ENCODE results near the gene TMEM38A.
"Not testable (repeated sequence)": the region's sequence is repeated elsewhere in the genome, so short reads cannot be mapped to it uniquely, and the experiment has no call there.

TMEM38A gene

DNA sequence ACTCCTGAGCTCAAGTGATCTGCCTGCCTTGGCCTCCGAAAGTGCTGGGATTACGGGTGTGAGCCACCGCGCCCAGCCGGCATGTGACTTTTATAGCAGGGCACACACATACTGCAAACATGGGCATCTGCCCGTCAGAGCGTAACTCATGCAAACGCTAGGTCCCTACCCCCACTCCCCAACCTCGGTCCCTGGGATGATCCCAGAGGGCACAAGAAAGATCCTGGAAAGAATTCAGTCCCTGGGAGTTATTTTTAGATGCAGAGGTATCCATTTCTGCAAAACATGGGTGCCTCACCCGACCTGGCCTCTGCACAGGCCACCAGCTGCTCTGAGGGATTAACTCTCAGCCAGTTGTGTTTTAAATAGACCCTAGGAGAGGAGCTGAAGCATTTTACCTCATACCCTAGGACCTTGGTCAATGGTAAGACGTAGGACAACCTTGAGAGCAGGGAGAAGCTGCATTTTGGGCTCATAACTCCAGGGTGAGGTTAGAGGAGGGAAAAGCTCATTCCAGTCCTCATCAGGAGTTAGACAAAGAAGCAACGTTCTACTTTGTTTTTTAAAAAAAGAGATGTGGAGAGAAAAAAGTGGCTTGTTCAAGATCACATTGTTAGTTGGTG is 10.8 kb downstream of the TMEM38A start:
- H3K4me3 Mint-ChIP-seq = no peak overlapping the region
- no peaks in the 10 kb centered on the region for H3K9me3 Mint-ChIP-seq
- no peaks in the 10 kb centered on the region for H3K4me1 Mint-ChIP-seq (ENCODE audit: low read depth)
- no peaks in the 10 kb centered on the region for H3K36me3 Mint-ChIP-seq (ENCODE audit: low read depth)
- H3K27me3 Mint-ChIP-seq (ENCODE audit: low read depth) = no peaks in the 10 kb centered on the region
- DNase-seq (ENCODE audit: low spot score) = no peak
- no peak overlapping the region for H3K27ac Mint-ChIP-seq

DNA sequence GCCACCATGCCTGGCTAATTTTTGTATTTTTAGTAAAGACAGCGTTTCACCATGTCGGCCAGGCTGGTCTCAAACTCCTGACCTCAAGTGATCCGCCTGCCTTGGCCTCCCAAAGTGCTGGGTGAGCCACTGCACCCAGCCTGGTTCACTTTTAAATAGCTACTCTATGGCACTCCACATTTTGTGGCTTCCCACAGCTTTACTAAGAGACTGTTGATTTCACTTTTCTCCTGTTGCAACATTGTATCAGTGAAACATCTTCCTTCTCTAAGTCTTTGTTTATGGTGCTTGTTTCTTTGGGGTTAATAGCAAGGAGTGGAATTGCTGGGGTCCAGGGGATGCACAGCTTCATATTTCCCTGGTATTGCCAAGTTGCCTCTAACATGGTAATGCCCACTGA is 12.3 kb downstream of the TMEM38A start:
- Mint-ChIP-seq H3K4me3 (no peak overlapping the region), H3K27me3 (ENCODE audit: low read depth) (no peaks in the 10 kb centered on the region), H3K9me3 (no peaks in the 10 kb centered on the region), H3K36me3 (ENCODE audit: low read depth) (no peaks in the 10 kb centered on the region), H3K4me1 (ENCODE audit: low read depth) (no peaks in the 10 kb centered on the region), H3K27ac (no peak overlapping the region)
- DNase-seq (ENCODE audit: low spot score) = no peak

DNA sequence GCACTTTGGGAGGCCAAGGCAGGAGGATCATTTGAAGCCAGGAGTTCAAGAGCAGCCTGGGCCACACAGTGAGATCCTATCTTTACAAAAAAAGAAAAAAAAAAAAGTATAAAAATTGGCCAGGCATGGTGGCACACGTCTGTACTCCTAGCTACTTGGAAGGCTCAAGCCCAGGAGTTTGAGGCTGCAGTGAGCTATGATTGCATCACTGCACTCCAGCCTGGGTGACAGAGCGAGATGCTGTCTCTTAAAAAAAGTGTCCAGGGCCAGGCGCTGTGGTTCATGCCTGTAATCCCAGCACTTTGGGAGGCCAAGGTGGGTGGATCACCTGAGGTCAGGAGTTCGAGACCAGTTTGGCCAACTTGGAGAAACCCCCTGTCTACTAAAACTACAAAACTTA is 12.9 kb downstream of the TMEM38A start:
- not testable (repeated sequence) for H3K4me3 Mint-ChIP-seq; H3K27ac Mint-ChIP-seq; H3K27me3 Mint-ChIP-seq (ENCODE audit: low read depth); H3K9me3 Mint-ChIP-seq; DNase-seq (ENCODE audit: low spot score); H3K4me1 Mint-ChIP-seq (ENCODE audit: low read depth); H3K36me3 Mint-ChIP-seq (ENCODE audit: low read depth)

DNA sequence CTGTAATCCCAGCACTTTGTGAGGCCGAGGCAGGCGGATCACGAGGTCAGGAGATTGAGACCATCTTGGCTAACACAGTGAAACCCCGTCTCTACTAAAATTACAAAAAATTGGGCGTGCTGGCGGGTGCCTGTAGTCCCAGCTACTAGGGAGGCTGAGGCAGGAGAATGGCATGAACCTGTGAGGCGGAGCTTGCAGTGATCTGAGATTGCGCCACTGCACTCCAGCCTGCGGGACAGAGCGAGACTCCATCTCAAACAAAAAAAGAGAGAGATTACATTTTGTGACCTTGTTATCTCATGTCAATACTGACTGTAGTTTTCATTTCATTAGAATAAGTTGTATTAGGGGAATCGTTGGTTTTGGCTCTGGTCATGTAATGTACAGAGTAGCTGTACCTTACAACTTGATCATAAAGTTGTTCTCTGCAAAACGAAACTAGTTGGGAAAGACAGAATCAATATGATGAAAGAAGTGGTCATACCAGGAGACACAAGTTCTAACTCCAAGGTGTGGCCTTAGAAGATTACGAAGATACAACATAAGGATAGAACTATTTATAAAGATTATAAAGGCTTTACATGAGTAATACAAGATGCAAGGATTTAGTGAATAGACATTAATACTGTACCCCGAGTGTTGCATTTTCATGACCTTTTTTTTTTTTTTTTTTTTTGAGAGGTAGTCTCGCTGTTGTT is 15.3 kb downstream of the TMEM38A start:
- Mint-ChIP-seq H3K9me3 (no peaks in the 10 kb centered on the region), H3K4me1 (ENCODE audit: low read depth) (no peaks in the 10 kb centered on the region), H3K4me3 (no peak overlapping the region), H3K36me3 (ENCODE audit: low read depth) (peaks cover 4% of the 10 kb centered on the region), H3K27ac (no peak overlapping the region), H3K27me3 (ENCODE audit: low read depth) (no peaks in the 10 kb centered on the region)
- DNase-seq (ENCODE audit: low spot score) = no peak

DNA sequence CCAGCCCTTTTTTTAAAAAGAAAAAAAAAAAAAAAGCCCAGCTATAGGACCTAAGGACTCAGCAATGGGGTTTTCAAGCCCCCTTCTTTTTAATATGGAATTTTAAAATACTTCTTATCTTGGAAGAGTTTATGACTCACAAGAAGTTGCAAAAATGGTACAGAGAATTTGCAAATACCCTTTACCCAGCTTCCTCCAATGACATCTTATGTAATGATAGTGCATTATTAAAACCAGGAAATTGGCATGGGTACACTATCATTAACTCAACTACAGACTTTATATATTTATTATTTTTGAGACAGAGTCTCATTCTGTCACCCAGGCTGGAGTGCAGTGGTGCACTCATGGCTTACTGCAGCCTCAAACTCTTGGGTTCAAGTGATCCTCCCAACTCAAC is 16.1 kb downstream of the TMEM38A start:
- H3K27ac Mint-ChIP-seq = no peak overlapping the region
- H3K27me3 Mint-ChIP-seq (ENCODE audit: low read depth) = no peaks in the 10 kb centered on the region
- H3K4me3 Mint-ChIP-seq = no peak overlapping the region
- H3K36me3 Mint-ChIP-seq (ENCODE audit: low read depth) = peaks cover 7% of the 10 kb centered on the region
- H3K9me3 Mint-ChIP-seq = no peaks in the 10 kb centered on the region
- no peak for DNase-seq (ENCODE audit: low spot score)
- H3K4me1 Mint-ChIP-seq (ENCODE audit: low read depth) = no peaks in the 10 kb centered on the region

DNA sequence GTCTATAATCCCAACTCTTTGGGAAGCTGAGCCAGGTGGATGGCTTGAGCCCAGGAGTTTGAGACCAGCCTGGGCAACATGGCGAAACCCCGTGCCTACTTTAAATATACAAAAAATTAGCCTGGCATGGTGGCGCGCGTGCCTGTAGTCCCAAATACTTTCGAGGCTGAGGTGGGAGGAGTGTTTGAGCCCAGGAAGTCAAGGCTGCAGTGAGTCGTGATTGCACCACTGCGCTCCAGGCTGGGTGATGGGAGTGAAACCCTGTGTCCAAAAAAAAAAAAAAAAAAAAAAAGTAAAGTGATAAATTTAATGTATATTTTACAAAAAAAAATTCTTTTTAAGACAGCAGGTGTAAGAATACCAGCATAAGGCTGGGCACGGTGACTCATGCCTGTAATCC is 17.6 kb downstream of the TMEM38A start:
- H3K36me3 Mint-ChIP-seq (ENCODE audit: low read depth) = peaks cover 7% of the 10 kb centered on the region
- no peaks in the 10 kb centered on the region for H3K9me3 Mint-ChIP-seq
- H3K4me3 Mint-ChIP-seq = no peak overlapping the region
- DNase-seq (ENCODE audit: low spot score) = no peak
- no peaks in the 10 kb centered on the region for H3K4me1 Mint-ChIP-seq (ENCODE audit: low read depth)
- H3K27ac Mint-ChIP-seq = no peak overlapping the region
- no peaks in the 10 kb centered on the region for H3K27me3 Mint-ChIP-seq (ENCODE audit: low read depth)

DNA sequence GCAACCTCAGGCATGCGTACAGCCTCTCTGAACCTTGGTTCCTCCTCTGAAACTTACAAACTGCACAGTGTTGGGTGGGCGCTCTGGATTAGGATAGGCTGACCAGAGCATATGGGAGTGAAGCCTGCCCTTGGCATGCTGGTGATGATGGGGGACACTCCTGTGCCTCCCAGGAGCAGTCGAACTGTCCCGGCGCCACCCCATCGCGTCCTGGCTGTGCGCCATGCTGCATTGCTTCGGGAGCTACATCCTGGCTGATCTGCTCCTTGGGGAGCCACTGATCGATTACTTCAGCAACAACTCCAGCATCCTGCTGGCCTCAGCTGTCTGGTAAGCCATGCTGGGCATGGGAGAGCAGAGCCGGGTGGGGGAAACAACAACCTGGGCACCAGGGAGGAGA is 18.9 kb downstream of the TMEM38A start:
- DNase-seq (ENCODE audit: low spot score) = no peak
- Mint-ChIP-seq H3K36me3 (ENCODE audit: low read depth) (peaks cover 7% of the 10 kb centered on the region), H3K9me3 (no peaks in the 10 kb centered on the region), H3K27me3 (ENCODE audit: low read depth) (no peaks in the 10 kb centered on the region), H3K27ac (no peak overlapping the region), H3K4me3 (no peak overlapping the region), H3K4me1 (ENCODE audit: low read depth) (no peaks in the 10 kb centered on the region)

DNA sequence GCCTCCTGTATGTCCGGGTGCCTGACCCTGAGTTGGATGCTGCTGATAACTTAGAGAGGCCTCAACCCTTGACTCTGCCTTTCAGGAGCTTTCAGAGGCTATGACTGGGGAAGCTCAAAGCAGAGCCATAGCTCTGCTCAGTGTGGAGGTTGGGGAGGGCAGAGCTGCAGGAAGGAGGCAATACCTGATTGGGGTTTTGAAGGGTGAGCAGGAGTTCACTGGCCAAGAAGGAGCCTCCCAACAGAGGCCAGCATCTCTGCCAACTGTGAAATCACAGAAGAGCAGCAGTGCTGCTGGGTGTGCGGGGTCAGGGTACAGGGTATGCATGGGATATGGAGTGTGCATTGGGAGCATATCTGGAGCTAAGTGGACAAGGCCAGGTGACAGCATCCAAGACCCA is 21.6 kb downstream of the TMEM38A start:
- H3K27me3 Mint-ChIP-seq (ENCODE audit: low read depth) = no peaks in the 10 kb centered on the region
- no peak for DNase-seq (ENCODE audit: low spot score)
- no peaks in the 10 kb centered on the region for H3K4me1 Mint-ChIP-seq (ENCODE audit: low read depth)
- peaks cover 7% of the 10 kb centered on the region for H3K36me3 Mint-ChIP-seq (ENCODE audit: low read depth)
- no peaks in the 10 kb centered on the region for H3K9me3 Mint-ChIP-seq
- H3K27ac Mint-ChIP-seq = no peak overlapping the region
- no peak overlapping the region for H3K4me3 Mint-ChIP-seq

DNA sequence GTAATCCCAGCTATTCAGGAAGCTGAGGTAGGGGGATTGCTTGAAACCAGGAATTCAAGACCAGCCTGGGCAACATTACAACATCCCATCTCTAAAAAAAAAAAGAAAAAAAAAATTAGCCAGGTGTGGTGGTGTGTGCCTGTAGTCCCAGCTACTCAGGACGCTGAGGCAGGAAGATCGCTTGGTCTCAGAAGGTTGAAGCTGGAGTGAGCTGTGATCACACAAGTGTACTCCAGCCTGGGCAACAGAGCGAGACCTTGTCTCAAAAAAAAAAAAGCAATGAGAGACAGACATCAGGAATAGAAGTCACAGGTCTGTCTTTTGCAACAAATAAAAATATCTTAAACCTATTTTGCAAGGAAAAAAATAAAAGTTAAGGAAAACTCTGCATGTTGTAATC is 23.3 kb downstream of the TMEM38A start:
- no peak for DNase-seq (ENCODE audit: low spot score)
- Mint-ChIP-seq H3K27ac (no peak overlapping the region), H3K27me3 (ENCODE audit: low read depth) (no peaks in the 10 kb centered on the region), H3K9me3 (no peaks in the 10 kb centered on the region), H3K36me3 (ENCODE audit: low read depth) (peaks cover 7% of the 10 kb centered on the region), H3K4me3 (no peak overlapping the region), H3K4me1 (ENCODE audit: low read depth) (no peaks in the 10 kb centered on the region)

DNA sequence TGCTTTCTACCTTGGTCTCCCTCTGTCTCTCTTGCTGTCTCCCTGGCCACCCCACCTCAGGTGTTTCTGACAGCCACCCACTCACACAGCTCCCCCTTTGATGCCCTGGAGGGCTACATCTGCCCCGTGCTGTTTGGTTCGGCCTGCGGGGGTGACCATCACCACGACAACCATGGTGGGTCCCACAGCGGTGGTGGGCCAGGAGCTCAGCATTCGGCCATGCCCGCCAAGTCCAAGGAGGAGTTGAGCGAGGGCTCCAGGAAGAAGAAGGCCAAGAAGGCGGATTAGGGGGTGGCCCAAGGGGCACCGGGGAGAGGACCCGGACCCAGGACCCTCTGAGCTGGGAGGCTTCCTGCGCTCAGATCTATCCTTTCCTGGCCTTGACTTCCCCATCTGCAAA is 27.1 kb downstream of the TMEM38A start:
- Mint-ChIP-seq H3K4me1 (ENCODE audit: low read depth) (no peaks in the 10 kb centered on the region), H3K9me3 (no peaks in the 10 kb centered on the region), H3K36me3 (ENCODE audit: low read depth) (no peaks in the 10 kb centered on the region), H3K27me3 (ENCODE audit: low read depth) (no peaks in the 10 kb centered on the region), H3K4me3 (no peak overlapping the region), H3K27ac (no peak overlapping the region)
- DNase-seq (ENCODE audit: low spot score) = no peak

DNA sequence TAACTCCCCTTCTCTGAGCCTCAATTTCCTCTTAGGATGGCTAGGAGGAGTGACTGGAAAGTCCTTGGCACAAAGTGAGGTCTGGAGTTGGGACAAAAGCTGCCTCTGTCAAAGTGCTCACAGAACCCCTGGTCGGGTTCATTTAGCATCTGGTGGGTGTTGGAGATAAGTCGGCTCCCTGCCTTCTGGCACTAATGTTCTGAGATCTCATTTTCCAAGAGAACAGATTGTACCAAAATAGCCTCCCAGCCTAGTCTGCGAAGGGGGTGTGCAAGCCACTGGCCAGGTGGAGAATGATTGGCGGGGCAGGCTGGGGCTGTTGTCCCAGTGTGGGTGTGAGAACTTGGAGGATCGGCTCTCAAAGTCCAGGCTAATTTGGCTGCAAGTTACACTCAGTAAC is 38.0 kb downstream of the TMEM38A start:
- Mint-ChIP-seq H3K4me1 (ENCODE audit: low read depth) (no peaks in the 10 kb centered on the region), H3K36me3 (ENCODE audit: low read depth) (no peaks in the 10 kb centered on the region), H3K9me3 (no peaks in the 10 kb centered on the region), H3K4me3 (no peak overlapping the region), H3K27me3 (ENCODE audit: low read depth) (no peaks in the 10 kb centered on the region), H3K27ac (no peak overlapping the region)
- no peak for DNase-seq (ENCODE audit: low spot score)

DNA sequence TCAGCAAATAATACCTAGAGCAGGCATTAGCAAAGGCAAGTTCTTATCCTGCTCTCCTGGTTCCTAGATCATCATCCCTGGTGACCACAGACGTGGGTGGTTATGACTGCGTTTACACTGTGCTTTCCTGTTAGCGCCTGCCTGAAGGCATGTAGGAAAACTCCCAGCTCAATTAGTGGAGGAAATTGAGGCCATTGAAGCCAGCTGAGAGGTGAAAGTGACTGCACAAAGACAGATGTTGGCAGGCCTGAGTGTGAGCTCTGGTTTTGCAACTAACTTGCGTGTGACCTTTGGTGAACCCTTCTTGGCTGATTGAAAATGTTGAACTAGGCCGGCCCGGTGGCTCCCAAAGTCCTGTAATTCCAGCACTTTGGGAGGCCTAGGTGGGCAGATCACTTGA is 41.2 kb downstream of the TMEM38A start:
- Mint-ChIP-seq H3K4me1 (ENCODE audit: low read depth) (no peaks in the 10 kb centered on the region), H3K4me3 (no peak overlapping the region), H3K27me3 (ENCODE audit: low read depth) (no peaks in the 10 kb centered on the region), H3K36me3 (ENCODE audit: low read depth) (no peaks in the 10 kb centered on the region), H3K27ac (no peak overlapping the region), H3K9me3 (no peaks in the 10 kb centered on the region)
- DNase-seq (ENCODE audit: low spot score) = no peak

DNA sequence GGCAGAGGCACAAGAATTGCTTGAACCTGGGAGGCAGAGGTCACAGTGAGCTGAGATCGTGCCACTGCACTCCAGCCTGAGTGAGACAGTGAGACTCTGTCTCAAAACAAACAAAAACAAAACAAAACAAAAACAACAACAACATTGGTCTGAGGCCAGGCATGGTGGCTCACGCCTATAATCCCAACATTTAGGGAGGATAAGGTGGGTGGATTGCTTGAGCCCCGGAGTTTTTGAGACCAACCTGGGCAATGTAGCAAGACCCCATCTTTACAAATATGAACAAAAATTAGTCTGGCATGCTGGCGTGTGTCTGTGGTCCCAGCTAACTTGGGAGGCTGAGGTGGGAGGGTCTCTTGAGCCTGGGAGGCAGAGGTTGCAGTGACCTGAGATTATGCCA is 42.7 kb downstream of the TMEM38A start:
- no peak overlapping the region for H3K4me3 Mint-ChIP-seq
- H3K4me1 Mint-ChIP-seq (ENCODE audit: low read depth) = no peaks in the 10 kb centered on the region
- H3K36me3 Mint-ChIP-seq (ENCODE audit: low read depth) = no peaks in the 10 kb centered on the region
- no peaks in the 10 kb centered on the region for H3K27me3 Mint-ChIP-seq (ENCODE audit: low read depth)
- H3K27ac Mint-ChIP-seq = no peak overlapping the region
- no peak for DNase-seq (ENCODE audit: low spot score)
- H3K9me3 Mint-ChIP-seq = no peaks in the 10 kb centered on the region

DNA sequence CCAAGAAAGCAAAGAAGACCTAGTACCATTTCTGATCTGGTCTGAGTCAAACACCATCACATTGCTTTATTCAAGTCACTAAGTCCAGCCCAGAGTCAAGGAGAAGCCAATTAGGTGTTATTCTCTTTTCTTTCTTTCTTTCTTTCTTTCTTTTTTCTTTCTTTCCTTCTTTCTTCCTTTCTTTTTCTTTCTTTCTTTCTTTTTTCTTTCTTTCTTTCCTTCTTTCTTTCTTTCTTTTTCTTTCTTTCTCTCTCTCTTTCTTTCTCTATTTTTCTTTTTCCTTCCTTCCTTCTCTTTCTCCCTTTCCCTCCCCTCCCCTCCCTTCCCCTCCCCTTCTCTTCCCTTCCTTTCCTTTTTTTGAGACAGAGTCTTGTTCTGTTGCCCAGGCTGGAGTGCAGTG is 49.9 kb downstream of the TMEM38A start:
- not testable (repeated sequence) for H3K27ac Mint-ChIP-seq

DNA sequence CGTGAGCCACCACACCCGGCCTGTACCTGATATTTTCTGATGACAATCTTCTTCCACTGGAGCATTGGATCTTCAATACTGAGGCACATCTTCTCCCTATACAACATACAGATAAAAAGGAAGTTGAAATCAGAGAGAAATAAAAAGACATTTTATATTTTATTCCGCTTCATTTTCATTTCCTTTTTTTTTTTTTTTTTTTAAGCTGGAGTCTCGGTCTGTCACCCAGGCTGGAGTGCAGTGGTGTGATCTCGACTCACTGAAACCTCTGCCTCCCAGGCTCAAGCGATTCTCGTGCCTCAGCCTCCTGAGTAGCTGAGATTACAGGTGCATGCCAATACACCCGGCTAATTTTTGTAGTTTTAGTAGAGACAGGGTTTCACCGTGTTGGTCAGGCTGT is 51.4 kb downstream of the TMEM38A start:
- H3K9me3 Mint-ChIP-seq; H3K27ac Mint-ChIP-seq; H3K36me3 Mint-ChIP-seq (ENCODE audit: low read depth); DNase-seq (ENCODE audit: low spot score); H3K4me1 Mint-ChIP-seq (ENCODE audit: low read depth); H3K4me3 Mint-ChIP-seq; H3K27me3 Mint-ChIP-seq (ENCODE audit: low read depth): not testable (repeated sequence)

More for the DNA sequence above, 49.9 kb downstream of the TMEM38A start:
- H3K4me3 Mint-ChIP-seq; H3K9me3 Mint-ChIP-seq; H3K4me1 Mint-ChIP-seq (ENCODE audit: low read depth); H3K27me3 Mint-ChIP-seq (ENCODE audit: low read depth); DNase-seq (ENCODE audit: low spot score); H3K36me3 Mint-ChIP-seq (ENCODE audit: low read depth): not testable (repeated sequence)
